Measurements from ENCODE around the gene NR2F1-AS1.
"Not testable (repeated sequence)": the region's sequence is repeated elsewhere in the genome, so short reads cannot be mapped to it uniquely, and the experiment has no call there.

The NR2F1-AS1 gene

GRCh38 chr5:93512799-93513198, 68.2 kb downstream of the NR2F1-AS1 start:
- DNase-seq, result no peak

DNA sequence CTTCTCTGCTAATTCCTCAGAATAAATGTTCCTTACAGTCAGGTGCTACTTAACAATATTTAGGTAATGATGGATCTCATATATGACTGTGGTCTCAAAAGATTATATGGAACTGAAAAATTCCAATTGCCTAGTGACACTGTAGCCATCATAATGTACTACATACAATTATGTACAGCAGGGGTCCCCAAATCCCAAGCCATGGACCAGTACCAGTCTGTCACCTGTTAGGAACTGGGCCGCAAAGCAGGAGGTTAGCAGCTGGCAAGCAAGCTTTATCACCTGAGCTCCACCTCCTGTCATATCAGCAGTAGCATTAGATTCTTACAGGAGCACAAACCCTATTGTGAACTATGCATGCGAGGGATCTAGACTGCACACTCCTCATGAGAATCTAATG, 69.6 kb downstream of the NR2F1-AS1 start:
- DNase-seq, result no peak

GRCh38 chr5:93510626-93511380, 70.2 kb downstream of the NR2F1-AS1 start:
- no peak for DNase-seq

DNA sequence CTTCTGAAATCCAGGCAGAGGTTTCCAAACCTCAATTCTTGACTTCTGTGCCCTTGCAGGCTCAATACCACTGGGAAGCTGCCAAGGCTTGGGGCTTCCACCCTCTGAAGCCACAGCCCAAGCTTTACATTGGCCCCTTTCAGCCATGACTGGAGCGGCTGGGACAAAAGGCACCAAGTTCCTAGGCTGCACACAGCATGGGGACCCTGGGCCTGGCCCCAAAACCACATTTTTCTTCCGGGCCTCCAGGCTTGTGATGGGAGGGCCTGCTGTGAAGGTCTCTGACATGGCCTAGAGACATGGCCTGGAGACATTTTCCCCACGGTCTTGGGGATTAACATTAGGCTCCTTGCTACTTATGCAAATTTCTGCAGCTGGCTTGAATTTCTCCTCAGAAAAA, 75.5 kb downstream of the NR2F1-AS1 start:
- not testable (repeated sequence) for DNase-seq

DNA sequence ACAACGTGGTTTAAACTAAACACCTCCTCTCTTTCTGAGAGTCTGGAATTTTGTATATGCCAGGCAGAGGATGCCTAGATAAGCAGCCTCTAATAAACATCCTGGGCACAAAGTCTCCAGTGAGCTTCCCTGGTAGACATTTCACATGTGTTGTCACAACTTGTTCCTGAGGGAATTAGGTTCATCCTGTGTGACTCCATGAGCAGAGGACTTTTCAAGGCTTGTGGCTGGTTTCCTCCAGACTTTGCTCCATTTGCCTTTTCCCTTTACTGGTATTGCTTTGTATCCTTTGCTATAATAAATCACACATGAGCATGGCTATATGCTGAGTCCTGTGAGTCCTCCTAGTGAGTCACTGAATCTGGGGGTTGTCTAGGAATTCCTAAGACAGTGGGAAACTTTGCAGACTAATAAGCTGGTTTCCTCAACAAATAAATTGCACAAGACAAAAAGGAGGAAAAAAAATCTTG, 77.4 kb downstream of the NR2F1-AS1 start:
- DNase-seq, result no peak

GRCh38 chr5:93497096-93497495, 83.9 kb downstream of the NR2F1-AS1 start:
- no peak for DNase-seq

- DNase-seq, result no peak
Measured at GRCh38 chr5:93479982-93480509, 101.0 kb downstream of the NR2F1-AS1 start.

- no peak for DNase-seq
Measured at GRCh38 chr5:93477816-93478215, 103.2 kb downstream of the NR2F1-AS1 start.

GRCh38 chr5:93476251-93476742, 104.7 kb downstream of the NR2F1-AS1 start:
- DNase-seq, result no peak

GRCh38 chr5:93462916-93463315, 118.1 kb downstream of the NR2F1-AS1 start:
- no peak for DNase-seq

DNA sequence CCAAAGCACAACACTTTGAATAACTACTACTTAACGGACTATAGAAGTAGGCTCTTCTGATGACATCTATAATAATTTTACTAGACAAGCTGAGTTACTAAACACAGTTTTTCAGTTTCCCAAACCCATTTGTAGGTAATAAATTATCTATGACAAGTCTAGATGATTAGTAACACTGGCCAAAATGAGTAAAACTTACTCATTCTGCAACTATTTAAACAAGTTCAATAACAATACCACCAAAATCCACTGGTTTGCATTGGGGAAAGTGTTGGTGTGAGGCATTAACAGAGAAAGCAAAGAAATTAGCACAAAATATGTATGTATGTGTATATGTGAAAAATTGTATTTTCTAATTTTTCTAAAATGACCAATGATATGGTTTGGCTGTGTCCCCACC, 119.3 kb downstream of the NR2F1-AS1 start:
- no peak for DNase-seq

DNA sequence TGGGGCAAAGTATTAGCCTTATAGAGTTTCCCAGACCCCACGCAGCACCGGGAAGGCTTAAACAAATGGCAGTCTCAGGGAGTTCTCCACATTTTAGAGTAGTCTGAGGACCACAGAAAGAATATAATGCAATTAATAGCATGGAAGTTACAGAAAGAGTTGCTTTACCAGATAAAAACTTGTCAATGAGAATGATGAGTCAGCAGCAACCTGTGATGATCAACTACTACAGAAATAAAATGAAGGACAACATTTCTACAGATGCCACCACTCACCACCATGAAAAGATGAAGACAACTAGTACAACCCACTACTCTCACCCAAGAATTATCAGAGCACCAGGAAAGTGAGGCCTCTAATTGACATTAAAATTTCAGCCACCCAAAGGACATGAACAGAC, 120.7 kb downstream of the NR2F1-AS1 start:
- no peak for DNase-seq

DNA sequence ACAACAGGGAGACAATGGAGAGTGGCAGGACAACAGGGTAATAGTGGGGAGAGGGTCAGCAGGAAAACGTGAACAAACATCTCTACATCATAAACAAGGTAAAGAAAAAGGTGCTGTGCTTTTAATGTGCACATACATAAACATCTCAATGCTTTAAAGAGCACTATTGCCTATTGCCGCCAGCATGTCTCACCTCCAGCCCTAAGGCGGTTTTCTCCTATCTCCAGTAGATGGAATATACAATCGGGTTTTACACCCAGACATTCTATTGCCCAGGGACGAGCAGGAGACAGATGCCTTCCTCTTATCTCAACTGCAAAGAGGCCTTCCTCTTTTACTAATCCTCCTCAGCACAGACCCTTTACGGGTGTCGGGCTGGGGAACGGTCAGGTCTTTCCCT, 124.2 kb downstream of the NR2F1-AS1 start:
- not testable (repeated sequence) for DNase-seq

DNA sequence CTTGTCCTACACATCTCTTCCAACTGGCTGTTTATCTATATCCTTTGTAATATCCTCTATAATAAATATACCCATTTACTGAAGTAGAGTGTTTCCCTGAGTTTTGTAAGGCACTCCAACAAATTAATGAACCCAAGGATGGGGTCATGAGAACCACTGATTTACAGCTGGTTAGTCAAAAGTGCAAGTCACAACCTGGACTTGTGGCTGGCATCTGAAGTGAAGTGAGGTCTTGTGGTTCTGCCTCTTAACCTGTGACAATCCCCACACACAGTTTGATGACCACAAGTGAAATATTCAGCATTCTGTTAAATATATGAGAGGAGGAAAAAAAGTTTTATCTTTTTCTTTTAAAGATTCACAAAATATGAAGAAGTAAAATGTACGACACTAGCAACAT, 126.1 kb downstream of the NR2F1-AS1 start:
- no peak for DNase-seq

DNA sequence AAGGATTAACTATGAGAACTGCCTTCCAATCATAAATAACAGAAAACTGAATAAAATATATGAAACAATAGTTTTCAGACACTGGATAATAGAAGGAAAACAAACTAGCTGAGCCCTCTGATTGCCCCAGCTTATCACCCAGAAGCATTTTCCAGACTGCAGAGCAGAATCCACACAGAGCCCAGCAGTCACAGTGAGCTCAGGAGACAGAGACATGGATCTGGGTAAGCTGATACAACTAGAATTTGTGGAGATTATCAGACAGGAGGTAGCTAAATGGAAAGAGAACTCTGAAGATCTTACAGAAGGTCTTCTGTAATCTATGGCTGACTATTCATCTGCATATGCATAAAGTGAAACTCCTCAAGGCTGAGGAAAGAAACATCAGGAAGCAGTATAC, 128.8 kb downstream of the NR2F1-AS1 start:
- no peak for DNase-seq

GRCh38 chr5:93438124-93438523, 142.9 kb downstream of the NR2F1-AS1 start:
- DNase-seq, result no peak

DNA sequence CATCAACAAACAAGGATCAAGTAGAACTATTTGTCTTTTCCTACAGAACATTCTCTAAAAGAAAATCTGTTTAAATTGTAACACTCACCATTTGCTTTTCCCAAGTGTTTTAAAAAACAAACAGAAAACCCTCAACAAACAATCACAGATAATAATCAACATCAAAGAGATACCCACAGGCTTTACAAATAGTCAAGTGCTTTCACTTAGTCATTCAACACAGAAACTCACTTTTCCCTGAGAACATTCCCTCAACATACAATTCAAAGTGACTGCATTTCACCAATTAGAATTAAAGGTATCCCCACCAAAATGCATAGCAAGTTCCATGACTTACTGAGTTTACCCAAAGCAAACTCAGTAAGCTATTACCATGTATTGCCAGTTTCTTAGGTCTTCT, 144.9 kb downstream of the NR2F1-AS1 start:
- no peak for DNase-seq

DNA sequence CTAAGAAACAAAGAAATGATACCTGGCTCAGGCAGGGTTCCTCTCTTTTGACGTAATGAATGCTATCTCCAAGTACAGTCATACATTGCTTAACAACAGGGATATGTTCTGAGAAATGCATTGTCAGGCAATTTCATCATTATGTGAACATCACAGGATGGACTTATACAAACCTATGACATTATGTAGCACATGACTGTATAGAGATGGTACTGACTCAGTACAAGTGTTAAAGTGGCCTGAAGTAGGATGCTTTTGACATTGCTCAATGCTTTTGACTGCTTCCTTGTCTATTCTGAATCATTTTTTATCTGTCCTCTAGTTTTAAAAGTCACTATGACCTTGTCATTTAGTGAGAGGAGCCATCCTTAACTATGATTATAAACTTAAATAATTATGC, 147.6 kb downstream of the NR2F1-AS1 start:
- DNase-seq, result no peak

- no peak for DNase-seq
Measured at GRCh38 chr5:93431250-93431649, 149.8 kb downstream of the NR2F1-AS1 start.

GRCh38 chr5:93430673-93431199, 150.3 kb downstream of the NR2F1-AS1 start:
- DNase-seq, result no peak

GRCh38 chr5:93430118-93430517, 150.9 kb downstream of the NR2F1-AS1 start:
- DNase-seq, result no peak

DNA sequence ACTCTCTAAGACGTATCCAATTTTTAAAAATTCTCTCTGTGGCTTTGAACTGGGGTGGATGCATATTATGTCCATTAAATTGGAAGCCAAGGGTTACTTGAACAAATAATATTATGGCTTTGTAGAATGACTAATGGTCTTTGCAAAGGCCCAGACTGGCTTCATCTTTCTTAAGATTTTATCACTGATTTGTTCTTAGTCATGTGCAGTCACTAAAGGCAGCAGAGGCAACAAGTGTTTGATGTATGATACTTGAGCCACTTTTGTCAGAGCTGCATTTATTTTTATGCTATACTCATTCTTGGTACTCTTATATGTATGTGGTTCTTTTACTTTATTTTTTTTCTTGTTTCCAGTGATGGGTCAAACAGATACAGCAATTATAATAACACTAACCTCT, 152.2 kb downstream of the NR2F1-AS1 start:
- no peak for DNase-seq

- no peak for DNase-seq
Measured at GRCh38 chr5:93427316-93427715, 153.7 kb downstream of the NR2F1-AS1 start.

GRCh38 chr5:93425096-93425495, 155.9 kb downstream of the NR2F1-AS1 start:
- DNase-seq, result no peak
